Upper lobe of right lung (tissue), 1 donor: ENCODE measurements around the gene NRL. TPM values are rescaled to one million over a fixed set of nuclear protein-coding genes. Genes with fewer than 3 reads are reported as not detected.
A peak's percentile ranks its signal among the peaks of the same experiment; 100 is the strongest.

Source experiments
- ATAC-seq: fragments of 200-7000 bp; cut with Tn5 transposase; one replicate; pipeline ENCODE4 v1.9.1; 2020; ENCODE audit warnings: mild to moderate bottlenecking, moderate library complexity
- DNase-seq: peaks from one replicate; pipeline ENCODE4 v3.0.0-alpha.2; 2020
- H3K27ac ChIP-seq: fragments of 200-600 bp; one replicate; pipeline ENCODE4 v1.8.0; 2022
- H3K27me3 ChIP-seq: fragments of 200-600 bp; one replicate; pipeline ENCODE4 v1.8.0; 2022; ENCODE audit warnings: mild to moderate bottlenecking
- H3K36me3 ChIP-seq: fragments of 200-600 bp; one replicate; pipeline ENCODE4 v1.8.0; 2022
- H3K4me1 ChIP-seq: fragments of 200-600 bp; one replicate; pipeline ENCODE4 v1.8.0; 2022
- H3K4me3 ChIP-seq: fragments of 200-600 bp; one replicate; pipeline ENCODE4 v1.8.0; 2022; ENCODE audit warnings: mild to moderate bottlenecking
- H3K9me3 ChIP-seq: fragments of 200-600 bp; one replicate; pipeline ENCODE4 v1.8.0; 2022
- intact Hi-C: fragments of 100-400 bp; cut with DNase I; formaldehyde crosslinking; loops from one replicate; pipeline ENCODE4 v1.11.0; 2022
- total RNA-seq: library from RNA; stranded (reverse); fragmentation: NEBNext Ultra II Directional; extraction: Animal tissue kit (Norgen Biotek cat#: 25700); gene quantifications from one replicate; pipeline ENCODE4 v1.2.1, GENCODE V29; 2021
- TF ChIP-seq, protein P1 (sequence below): fragments of 200-600 bp; IDR thresholded peaks from one replicate; pipeline ENCODE4 v1.8.0; 2022; ENCODE audit warnings: antibody characterized with exemption
- donor health status: DM: no; HTN: yes; CAD: no; lungs with severe emphysema.

The NRL gene
- total RNA-seq, 1 donor from 2014 or later: 2.8 TPM

DNA sequence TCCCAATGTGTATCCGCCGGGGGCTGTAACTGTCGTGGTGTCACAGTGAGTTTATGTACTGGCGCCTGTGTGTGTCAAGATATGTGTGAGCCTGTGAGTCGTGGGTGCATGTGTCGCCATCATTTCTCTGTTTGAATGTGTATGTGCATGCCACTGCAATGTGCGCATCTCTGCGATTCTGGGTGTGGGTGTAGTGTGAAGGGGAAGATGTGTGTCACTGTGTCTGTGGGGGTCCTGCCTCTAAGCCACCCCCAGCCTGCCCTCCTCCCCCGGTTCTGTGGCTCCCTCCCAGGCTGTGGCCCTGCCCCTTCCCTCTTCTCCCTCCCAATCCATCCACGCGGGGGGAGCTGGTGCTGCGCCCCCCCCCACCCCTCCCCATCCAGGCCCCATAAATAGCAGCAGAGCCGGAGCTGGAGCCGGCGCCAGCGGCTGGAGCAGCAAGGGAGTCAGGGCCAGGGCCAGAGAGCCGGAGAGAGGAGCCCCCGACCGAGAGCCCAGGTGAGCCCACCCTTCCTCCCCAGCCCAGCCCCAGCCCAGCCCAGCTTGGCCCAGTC lies 43.5 kb downstream of the NRL start, which contains the start of gene CPNE6:
Gene CPNE6 (plus strand): TSS at position 419 of the 554 bp plus-strand sequence. CDS start 1,375 bp downstream, outside the sequence.
- Histone ChIP-seq H3K27me3 (peaks cover 8% of the 10 kb centered on the region), H3K4me1 (no peaks in the 10 kb centered on the region), H3K36me3 (no peaks in the 10 kb centered on the region), H3K27ac (no peak within 1 kb of the TSS), H3K9me3 (no peaks in the 10 kb centered on the region), H3K4me3 (no peak within 1 kb of the TSS)
- TF ChIP-seq, protein P1, sequence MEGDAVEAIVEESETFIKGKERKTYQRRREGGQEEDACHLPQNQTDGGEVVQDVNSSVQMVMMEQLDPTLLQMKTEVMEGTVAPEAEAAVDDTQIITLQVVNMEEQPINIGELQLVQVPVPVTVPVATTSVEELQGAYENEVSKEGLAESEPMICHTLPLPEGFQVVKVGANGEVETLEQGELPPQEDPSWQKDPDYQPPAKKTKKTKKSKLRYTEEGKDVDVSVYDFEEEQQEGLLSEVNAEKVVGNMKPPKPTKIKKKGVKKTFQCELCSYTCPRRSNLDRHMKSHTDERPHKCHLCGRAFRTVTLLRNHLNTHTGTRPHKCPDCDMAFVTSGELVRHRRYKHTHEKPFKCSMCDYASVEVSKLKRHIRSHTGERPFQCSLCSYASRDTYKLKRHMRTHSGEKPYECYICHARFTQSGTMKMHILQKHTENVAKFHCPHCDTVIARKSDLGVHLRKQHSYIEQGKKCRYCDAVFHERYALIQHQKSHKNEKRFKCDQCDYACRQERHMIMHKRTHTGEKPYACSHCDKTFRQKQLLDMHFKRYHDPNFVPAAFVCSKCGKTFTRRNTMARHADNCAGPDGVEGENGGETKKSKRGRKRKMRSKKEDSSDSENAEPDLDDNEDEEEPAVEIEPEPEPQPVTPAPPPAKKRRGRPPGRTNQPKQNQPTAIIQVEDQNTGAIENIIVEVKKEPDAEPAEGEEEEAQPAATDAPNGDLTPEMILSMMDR: no peak
- intact Hi-C loops: no loop called here
- DNase-seq (no peak), ATAC-seq (no peak)

DNA sequence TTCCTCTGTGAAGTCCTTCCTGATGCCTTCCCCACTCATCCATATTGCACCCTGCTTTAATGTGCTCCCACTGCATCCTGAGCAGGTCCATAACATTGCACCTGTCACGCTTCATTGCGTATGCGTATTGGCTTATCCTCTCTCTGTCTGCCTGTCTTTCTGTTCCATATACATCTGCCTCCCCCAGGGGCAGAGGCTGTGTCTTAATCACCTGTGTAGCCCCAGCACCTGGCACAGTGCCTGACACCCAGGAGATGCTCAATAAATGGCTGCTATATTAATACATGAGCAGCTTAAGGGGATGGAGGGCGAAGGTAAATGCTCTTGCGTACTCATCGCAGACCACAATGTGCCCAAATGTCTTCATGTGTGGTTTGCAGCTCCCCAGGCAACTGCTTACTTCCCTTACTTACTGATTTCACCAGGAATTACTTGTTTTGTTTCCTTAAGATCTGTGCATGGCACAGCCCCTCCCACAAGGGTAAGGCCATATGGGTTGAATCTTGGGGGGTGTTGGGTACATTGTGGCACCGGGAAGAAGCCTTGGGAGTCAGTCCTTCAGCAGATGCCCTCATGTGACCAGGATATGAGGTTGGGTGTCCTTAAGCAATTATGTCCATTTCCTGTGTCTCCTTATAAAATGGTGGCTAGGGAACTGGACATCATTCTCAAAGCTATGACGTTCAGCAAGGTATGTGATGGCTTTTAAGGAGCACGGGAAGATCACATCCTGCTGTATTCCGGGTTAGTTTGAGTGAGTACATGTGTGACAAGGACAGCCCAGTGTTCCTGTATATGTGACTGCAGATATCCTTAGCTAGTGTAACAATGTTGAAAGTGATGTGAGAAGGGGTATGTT lies 44.2 kb downstream of the NRL start:
- no peaks in the 10 kb centered on the region for H3K4me1 ChIP-seq
- H3K36me3 ChIP-seq: no peaks in the 10 kb centered on the region
- no peak overlapping the region for H3K27ac ChIP-seq
- peaks cover 8% of the 10 kb centered on the region for H3K27me3 ChIP-seq
- DNase-seq (no peak), ATAC-seq (peak; percentile 10)
- no peak overlapping the region for H3K4me3 ChIP-seq
- intact Hi-C loops: no loop called here
- TF ChIP-seq, protein P1: no peak
- H3K9me3 ChIP-seq: no peaks in the 10 kb centered on the region

DNA sequence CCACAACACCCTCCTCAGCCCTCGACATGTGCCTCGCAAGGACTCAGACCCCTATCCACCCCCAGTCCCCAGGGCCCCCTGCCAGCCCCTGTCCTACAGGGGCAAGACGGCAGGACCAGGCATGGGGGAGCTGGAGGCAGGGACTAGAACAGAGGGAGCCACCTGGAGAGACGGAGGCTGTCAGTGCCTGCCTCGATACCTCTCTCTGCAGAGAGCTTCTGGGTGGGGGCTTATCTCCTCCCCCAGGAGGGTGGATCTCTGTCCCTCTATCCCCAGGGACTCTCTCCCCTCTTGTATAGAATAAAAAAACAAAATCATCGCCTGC lies 45.4 kb downstream of the NRL start:
- no peaks in the 10 kb centered on the region for H3K36me3 ChIP-seq
- TF ChIP-seq, protein P1: no peak
- intact Hi-C loops: no loop called here
- no peak overlapping the region for H3K4me3 ChIP-seq
- no peaks in the 10 kb centered on the region for H3K4me1 ChIP-seq
- H3K27ac ChIP-seq: no peak overlapping the region
- ATAC-seq (no peak), DNase-seq (peak; percentile 40)
- peaks cover 8% of the 10 kb centered on the region for H3K27me3 ChIP-seq
- H3K9me3 ChIP-seq: no peaks in the 10 kb centered on the region

DNA sequence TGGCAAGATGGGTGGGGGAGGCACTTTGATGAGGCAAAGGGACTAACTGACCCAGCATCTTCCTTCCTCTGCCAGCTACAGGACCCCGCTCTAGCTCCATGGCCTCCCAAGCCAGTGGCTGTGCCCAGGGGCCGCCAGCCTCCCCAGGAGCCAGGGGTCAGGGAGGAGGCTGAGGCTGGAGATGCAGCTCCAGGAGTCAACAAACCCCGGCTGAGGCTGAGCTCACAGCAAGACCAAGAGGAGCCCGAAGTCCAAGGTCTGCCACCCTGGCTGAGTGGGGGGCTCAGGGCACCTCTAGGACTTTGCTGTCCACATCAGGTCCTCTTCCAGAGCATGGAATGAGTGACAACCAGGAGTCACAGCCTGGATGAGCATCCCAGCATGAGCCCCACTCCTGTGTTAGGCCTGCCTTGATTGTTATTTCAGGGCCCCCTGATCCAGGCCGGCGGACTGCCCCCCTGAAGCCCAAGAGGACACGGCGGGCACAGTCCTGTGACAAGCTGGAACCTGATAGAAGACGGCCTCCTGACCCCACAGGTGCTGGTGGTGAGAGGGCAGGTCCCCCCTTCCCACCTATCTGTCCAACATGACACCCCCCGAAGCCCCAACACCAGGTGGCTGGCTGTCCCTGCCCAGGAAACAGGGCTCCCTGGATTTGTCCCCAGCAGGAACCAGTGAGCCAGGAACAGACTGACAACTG lies 45.9 kb downstream of the NRL start:
- DNase-seq: peak; percentile 45

More for the DNA sequence above, 45.9 kb downstream of the NRL start:
- intact Hi-C loops: no loop called here
- H3K27me3 ChIP-seq: peaks cover 8% of the 10 kb centered on the region
- H3K4me1 ChIP-seq: no peaks in the 10 kb centered on the region
- no peak for ATAC-seq
- no peaks in the 10 kb centered on the region for H3K9me3 ChIP-seq
- H3K27ac ChIP-seq: no peak overlapping the region
- no peak overlapping the region for H3K4me3 ChIP-seq
- TF ChIP-seq, protein P1: no peak
- no peaks in the 10 kb centered on the region for H3K36me3 ChIP-seq
